LNCaP clone FGC (cell line): ENCODE data around the gene CRIP3.
"Not testable (repeated sequence)": the region's sequence is repeated elsewhere in the genome, so short reads cannot be mapped to it uniquely, and the experiment has no call there.

Experiments
- DNase-seq: peaks from one replicate; pipeline ENCODE4 v3.0.0-alpha.2; 2011; ENCODE audit warnings: low read depth
- H3K4me3 ChIP-seq: 2 replicates; pipeline ENCODE4 v1.5.1; 2011; ENCODE audit warnings: mild to moderate bottlenecking, low read depth, low read length, control low read depth
- TF ChIP-seq, protein P1 (sequence below): IDR thresholded peaks from 2 replicates; pipeline ENCODE4 v1.5.1; 2012; ENCODE audit warnings: mild to moderate bottlenecking; ENCODE audit not compliant: control insufficient read depth, insufficient read depth; ENCODE audit errors: extremely low read depth

CRIP3 gene, protein sequence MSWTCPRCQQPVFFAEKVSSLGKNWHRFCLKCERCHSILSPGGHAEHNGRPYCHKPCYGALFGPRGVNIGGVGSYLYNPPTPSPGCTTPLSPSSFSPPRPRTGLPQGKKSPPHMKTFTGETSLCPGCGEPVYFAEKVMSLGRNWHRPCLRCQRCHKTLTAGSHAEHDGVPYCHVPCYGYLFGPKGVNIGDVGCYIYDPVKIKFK

GRCh38 chr6:43308101-43308989 lies at the start of gene CRIP3:
Gene CRIP3 (minus strand): TSS chr6:43308826. CDS start chr6:43308792, 34 bp downstream.
- no peak within 1 kb of the TSS for H3K4me3 ChIP-seq
- no peak for DNase-seq
- TF ChIP-seq, protein P1, sequence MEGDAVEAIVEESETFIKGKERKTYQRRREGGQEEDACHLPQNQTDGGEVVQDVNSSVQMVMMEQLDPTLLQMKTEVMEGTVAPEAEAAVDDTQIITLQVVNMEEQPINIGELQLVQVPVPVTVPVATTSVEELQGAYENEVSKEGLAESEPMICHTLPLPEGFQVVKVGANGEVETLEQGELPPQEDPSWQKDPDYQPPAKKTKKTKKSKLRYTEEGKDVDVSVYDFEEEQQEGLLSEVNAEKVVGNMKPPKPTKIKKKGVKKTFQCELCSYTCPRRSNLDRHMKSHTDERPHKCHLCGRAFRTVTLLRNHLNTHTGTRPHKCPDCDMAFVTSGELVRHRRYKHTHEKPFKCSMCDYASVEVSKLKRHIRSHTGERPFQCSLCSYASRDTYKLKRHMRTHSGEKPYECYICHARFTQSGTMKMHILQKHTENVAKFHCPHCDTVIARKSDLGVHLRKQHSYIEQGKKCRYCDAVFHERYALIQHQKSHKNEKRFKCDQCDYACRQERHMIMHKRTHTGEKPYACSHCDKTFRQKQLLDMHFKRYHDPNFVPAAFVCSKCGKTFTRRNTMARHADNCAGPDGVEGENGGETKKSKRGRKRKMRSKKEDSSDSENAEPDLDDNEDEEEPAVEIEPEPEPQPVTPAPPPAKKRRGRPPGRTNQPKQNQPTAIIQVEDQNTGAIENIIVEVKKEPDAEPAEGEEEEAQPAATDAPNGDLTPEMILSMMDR: no peak

GRCh38 chr6:43355862-43356590 lies 47.4 kb upstream of the CRIP3 start:
- H3K4me3 ChIP-seq: no peak overlapping the region
- TF ChIP-seq, protein P1: peak; percentile 57
- no peak for DNase-seq

- not testable (repeated sequence) for H3K4me3 ChIP-seq, DNase-seq
These were observed 43.3 kb upstream of the CRIP3 start for GRCh38 chr6:43351951-43352350.

DNA sequence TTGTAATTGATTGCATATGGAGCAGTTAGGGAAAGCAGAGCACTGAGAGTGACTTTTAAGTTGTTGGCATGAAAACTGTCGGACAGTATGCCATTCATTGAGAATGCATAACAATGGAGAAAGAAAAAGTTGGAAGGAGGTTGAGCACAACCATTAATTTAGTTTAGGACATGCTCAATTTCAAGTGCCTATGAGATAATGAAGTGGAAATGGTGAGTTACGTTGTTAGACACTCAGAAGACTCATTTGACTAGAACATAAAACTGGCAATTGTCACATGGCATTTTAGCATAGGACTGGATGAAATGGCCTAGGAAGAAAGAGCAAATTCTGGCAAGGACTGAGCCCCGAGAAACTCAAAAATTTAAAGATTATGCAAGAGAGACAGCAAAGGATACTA lies 38.8 kb upstream of the CRIP3 start:
- DNase-seq: no peak
- no peak overlapping the region for H3K4me3 ChIP-seq
- TF ChIP-seq, protein P1: no peak

GRCh38 chr6:43347021-43347420 lies 38.4 kb upstream of the CRIP3 start:
- H3K4me3 ChIP-seq: no peak overlapping the region
- TF ChIP-seq, protein P1: no peak
- no peak for DNase-seq

DNA sequence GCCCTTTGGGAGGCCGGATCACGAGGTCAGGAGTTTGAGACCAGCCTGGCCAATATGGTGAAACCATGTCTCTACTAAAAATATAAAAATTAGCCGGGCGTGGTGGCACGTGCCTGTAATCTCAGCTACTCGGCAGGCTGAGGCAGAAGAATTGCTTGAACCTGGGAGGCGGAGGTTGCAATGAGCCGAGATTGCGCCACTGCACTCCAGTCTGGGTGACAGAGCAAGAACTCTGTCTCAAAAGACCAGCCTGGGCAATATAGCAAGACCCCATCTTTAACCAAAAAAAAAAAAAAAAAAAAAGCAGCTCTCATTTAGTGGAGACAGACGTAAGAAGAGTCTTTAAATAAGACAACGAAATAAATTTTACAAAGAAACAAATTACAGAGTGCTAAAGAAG lies 37.6 kb upstream of the CRIP3 start:
- H3K4me3 ChIP-seq, DNase-seq: not testable (repeated sequence)

GRCh38 chr6:43339168-43339567 lies 30.5 kb upstream of the CRIP3 start:
- TF ChIP-seq, protein P1: no peak
- no peak for DNase-seq
- H3K4me3 ChIP-seq: no peak overlapping the region
